ENCODE results near the gene H6PD. TPM values are rescaled to one million over a fixed set of nuclear protein-coding genes. Genes with fewer than 3 reads are reported as not detected.

Gene H6PD
- total and polyA plus RNA-seq, 2 experiments from 2014 or later, result 1.2 to 4.7 TPM

DNA sequence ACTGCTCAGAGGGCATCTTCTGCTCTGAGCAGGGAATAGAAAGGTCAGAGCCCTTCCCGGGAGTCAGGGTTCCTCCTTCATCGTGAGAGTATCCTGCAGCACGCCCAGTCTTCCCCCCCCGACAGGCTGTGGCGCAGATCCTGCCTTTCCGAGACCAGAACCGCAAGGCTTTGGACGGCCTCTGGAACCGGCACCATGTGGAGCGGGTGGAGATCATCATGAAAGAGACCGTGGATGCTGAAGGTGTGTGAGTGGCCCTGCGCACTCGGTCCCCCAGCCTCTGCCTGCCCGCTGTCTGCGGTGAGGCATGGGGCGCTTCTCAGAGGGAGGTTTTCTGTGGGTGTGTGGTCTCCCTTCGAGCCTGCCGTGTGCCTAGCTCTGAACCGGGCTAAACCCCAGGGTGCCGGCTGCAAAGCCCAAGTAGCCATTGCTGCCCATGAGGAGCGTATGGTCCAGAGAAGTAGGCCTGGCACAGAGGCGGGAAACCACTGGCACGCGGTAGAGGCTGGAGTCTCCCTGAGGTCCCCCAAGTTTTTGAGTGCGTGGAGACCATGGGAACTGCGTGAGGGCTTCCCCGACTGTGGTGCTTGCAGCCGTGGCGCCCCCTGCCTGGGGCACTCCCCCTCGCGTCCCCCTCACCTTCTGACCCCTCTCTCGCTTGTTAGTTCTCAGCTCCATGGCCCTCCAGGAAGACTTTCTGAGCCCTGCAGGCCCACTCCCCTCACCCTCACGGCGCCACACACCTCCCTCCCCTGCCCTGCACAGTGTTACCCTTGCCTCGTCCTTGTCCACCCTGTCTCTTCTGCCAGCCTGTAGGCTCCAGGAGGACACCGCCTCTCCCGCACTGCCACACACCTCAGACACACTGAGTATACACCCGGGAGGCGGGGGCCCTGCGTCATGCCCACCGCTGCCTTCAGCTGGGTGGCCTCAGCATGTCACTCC lies 12.5 kb downstream of the H6PD start:
- no peak overlapping the region for H3K4me3 Mint-ChIP-seq
- no peaks in the 10 kb centered on the region for H3K27me3 ChIP-seq (ENCODE audit: insufficient read depth)
- no peaks in the 10 kb centered on the region; the same call in 2 of the 3 replicates for H3K36me3 Mint-ChIP-seq (ENCODE audit: low read depth)
- H3K36me3 ChIP-seq (ENCODE audit: insufficient read depth), result no peaks in the 10 kb centered on the region
- TF ChIP-seq, protein P1, sequence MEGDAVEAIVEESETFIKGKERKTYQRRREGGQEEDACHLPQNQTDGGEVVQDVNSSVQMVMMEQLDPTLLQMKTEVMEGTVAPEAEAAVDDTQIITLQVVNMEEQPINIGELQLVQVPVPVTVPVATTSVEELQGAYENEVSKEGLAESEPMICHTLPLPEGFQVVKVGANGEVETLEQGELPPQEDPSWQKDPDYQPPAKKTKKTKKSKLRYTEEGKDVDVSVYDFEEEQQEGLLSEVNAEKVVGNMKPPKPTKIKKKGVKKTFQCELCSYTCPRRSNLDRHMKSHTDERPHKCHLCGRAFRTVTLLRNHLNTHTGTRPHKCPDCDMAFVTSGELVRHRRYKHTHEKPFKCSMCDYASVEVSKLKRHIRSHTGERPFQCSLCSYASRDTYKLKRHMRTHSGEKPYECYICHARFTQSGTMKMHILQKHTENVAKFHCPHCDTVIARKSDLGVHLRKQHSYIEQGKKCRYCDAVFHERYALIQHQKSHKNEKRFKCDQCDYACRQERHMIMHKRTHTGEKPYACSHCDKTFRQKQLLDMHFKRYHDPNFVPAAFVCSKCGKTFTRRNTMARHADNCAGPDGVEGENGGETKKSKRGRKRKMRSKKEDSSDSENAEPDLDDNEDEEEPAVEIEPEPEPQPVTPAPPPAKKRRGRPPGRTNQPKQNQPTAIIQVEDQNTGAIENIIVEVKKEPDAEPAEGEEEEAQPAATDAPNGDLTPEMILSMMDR (conservative IDR thresholded peaks at IDR 0.05; ENCODE audit: low read depth in 2 of 2), result peak; percentile 45 to 62
- TF ChIP-seq ZNF114 (CRISPR knock-in tag; IDR thresholded peaks at IDR 0.05) (no peak), ZNF331 (CRISPR knock-in tag; IDR thresholded peaks at IDR 0.05; ENCODE audit: low read depth) (no peak)
- no peaks in the 10 kb centered on the region for H3K9me2 ChIP-seq (ENCODE audit: insufficient read depth)
- no peaks in the 10 kb centered on the region for H3K79me2 ChIP-seq (replicated peaks; ENCODE audit: insufficient read depth)
- peaks cover 17% of the 10 kb centered on the region for H3K27me3 Mint-ChIP-seq (ENCODE audit: insufficient read depth, low read depth, poor library complexity)
- peaks cover 12% of the 10 kb centered on the region for H3K4me1 ChIP-seq (ENCODE audit: insufficient read depth)
- H3K4me2 ChIP-seq, result no peak overlapping the region
- peaks cover 42% of the 10 kb centered on the region for H3K4me1 Mint-ChIP-seq
- no peaks in the 10 kb centered on the region for H3K9me3 Mint-ChIP-seq
- H3F3A ChIP-seq (replicated peaks; ENCODE audit: low read depth), result no peaks in the 10 kb centered on the region
- H4K20me1 ChIP-seq (replicated peaks; ENCODE audit: insufficient read depth), result no peaks in the 10 kb centered on the region
- no peak overlapping the region for H3K27ac Mint-ChIP-seq
- no peak overlapping the region for H3K4me3 ChIP-seq
- ATAC-seq, result peak; percentile 18
- H2AFZ ChIP-seq, result no peak overlapping the region
- peak; percentile 61 for DNase-seq (ENCODE audit: low spot score)
- H3K27ac ChIP-seq (ENCODE audit: low read depth), result no peak overlapping the region

DNA sequence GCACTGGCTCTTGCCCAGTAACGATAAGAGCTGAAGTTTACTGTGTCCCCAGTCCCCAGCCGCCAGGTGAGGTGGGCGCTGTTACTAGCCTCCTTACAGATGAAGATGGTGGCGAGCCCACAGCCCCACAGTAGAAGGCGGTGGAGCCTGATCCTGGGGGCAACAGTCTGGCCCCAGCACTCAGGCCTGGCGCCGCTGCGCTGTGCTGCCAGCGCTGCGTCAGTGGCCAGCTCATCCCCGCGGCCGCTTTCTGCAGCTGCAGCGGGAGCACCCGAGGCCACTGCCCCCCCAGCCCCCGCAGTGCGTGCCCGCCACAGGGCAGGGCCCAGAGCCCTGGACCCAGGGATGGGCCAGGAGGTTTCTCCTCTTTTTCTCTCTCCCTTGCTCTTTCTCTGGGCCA lies 13.3 kb downstream of the H6PD start:
- Histone ChIP-seq H3K79me2 (replicated peaks; ENCODE audit: insufficient read depth) (no peaks in the 10 kb centered on the region), H3K4me1 (ENCODE audit: insufficient read depth) (peaks cover 20% of the 10 kb centered on the region), H3K4me2 (no peak overlapping the region), H2AFZ (no peak overlapping the region), H3K36me3 (ENCODE audit: insufficient read depth) (no peaks in the 10 kb centered on the region), H3K27me3 (ENCODE audit: insufficient read depth) (no peaks in the 10 kb centered on the region), H4K20me1 (replicated peaks; ENCODE audit: insufficient read depth) (no peaks in the 10 kb centered on the region), H3K27ac (ENCODE audit: low read depth) (no peak overlapping the region), H3K4me3 (no peak overlapping the region), H3K9me2 (ENCODE audit: insufficient read depth) (no peaks in the 10 kb centered on the region), H3F3A (replicated peaks; ENCODE audit: low read depth) (no peaks in the 10 kb centered on the region)
- Mint-ChIP-seq H3K4me1 (peaks cover 44% of the 10 kb centered on the region), H3K9me3 (no peaks in the 10 kb centered on the region), H3K4me3 (no peak overlapping the region), H3K36me3 (ENCODE audit: low read depth) (no peaks in the 10 kb centered on the region; the same call in 2 of the 3 replicates), H3K27ac (peak overlapping the region; percentile 30; the same call in 1 of the 2 replicates), H3K27me3 (ENCODE audit: insufficient read depth, low read depth, poor library complexity) (peaks cover 19% of the 10 kb centered on the region)
- DNase-seq (ENCODE audit: low spot score) (no peak), ATAC-seq (no peak)
- TF ChIP-seq NANOG (IDR thresholded peaks at IDR 0.05; ENCODE audit: borderline replicate concordance) (no peak), ZNF114 (CRISPR knock-in tag; IDR thresholded peaks at IDR 0.05) (no peak), POLR2AphosphoS5 (IDR thresholded peaks at IDR 0.05; ENCODE audit: low read depth) (no peak), ZNF331 (CRISPR knock-in tag; IDR thresholded peaks at IDR 0.05; ENCODE audit: low read depth) (no peak), STAT1 (IDR thresholded peaks at IDR 0.05; ENCODE audit: unreplicated experiment) (no peak), JUNB (IDR thresholded peaks at IDR 0.05; ENCODE audit: unreplicated experiment) (no peak)
- TF ChIP-seq, protein P2, sequence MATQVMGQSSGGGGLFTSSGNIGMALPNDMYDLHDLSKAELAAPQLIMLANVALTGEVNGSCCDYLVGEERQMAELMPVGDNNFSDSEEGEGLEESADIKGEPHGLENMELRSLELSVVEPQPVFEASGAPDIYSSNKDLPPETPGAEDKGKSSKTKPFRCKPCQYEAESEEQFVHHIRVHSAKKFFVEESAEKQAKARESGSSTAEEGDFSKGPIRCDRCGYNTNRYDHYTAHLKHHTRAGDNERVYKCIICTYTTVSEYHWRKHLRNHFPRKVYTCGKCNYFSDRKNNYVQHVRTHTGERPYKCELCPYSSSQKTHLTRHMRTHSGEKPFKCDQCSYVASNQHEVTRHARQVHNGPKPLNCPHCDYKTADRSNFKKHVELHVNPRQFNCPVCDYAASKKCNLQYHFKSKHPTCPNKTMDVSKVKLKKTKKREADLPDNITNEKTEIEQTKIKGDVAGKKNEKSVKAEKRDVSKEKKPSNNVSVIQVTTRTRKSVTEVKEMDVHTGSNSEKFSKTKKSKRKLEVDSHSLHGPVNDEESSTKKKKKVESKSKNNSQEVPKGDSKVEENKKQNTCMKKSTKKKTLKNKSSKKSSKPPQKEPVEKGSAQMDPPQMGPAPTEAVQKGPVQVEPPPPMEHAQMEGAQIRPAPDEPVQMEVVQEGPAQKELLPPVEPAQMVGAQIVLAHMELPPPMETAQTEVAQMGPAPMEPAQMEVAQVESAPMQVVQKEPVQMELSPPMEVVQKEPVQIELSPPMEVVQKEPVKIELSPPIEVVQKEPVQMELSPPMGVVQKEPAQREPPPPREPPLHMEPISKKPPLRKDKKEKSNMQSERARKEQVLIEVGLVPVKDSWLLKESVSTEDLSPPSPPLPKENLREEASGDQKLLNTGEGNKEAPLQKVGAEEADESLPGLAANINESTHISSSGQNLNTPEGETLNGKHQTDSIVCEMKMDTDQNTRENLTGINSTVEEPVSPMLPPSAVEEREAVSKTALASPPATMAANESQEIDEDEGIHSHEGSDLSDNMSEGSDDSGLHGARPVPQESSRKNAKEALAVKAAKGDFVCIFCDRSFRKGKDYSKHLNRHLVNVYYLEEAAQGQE (IDR thresholded peaks at IDR 0.05; ENCODE audit: unreplicated experiment), result no peak
- TF ChIP-seq, protein P3, sequence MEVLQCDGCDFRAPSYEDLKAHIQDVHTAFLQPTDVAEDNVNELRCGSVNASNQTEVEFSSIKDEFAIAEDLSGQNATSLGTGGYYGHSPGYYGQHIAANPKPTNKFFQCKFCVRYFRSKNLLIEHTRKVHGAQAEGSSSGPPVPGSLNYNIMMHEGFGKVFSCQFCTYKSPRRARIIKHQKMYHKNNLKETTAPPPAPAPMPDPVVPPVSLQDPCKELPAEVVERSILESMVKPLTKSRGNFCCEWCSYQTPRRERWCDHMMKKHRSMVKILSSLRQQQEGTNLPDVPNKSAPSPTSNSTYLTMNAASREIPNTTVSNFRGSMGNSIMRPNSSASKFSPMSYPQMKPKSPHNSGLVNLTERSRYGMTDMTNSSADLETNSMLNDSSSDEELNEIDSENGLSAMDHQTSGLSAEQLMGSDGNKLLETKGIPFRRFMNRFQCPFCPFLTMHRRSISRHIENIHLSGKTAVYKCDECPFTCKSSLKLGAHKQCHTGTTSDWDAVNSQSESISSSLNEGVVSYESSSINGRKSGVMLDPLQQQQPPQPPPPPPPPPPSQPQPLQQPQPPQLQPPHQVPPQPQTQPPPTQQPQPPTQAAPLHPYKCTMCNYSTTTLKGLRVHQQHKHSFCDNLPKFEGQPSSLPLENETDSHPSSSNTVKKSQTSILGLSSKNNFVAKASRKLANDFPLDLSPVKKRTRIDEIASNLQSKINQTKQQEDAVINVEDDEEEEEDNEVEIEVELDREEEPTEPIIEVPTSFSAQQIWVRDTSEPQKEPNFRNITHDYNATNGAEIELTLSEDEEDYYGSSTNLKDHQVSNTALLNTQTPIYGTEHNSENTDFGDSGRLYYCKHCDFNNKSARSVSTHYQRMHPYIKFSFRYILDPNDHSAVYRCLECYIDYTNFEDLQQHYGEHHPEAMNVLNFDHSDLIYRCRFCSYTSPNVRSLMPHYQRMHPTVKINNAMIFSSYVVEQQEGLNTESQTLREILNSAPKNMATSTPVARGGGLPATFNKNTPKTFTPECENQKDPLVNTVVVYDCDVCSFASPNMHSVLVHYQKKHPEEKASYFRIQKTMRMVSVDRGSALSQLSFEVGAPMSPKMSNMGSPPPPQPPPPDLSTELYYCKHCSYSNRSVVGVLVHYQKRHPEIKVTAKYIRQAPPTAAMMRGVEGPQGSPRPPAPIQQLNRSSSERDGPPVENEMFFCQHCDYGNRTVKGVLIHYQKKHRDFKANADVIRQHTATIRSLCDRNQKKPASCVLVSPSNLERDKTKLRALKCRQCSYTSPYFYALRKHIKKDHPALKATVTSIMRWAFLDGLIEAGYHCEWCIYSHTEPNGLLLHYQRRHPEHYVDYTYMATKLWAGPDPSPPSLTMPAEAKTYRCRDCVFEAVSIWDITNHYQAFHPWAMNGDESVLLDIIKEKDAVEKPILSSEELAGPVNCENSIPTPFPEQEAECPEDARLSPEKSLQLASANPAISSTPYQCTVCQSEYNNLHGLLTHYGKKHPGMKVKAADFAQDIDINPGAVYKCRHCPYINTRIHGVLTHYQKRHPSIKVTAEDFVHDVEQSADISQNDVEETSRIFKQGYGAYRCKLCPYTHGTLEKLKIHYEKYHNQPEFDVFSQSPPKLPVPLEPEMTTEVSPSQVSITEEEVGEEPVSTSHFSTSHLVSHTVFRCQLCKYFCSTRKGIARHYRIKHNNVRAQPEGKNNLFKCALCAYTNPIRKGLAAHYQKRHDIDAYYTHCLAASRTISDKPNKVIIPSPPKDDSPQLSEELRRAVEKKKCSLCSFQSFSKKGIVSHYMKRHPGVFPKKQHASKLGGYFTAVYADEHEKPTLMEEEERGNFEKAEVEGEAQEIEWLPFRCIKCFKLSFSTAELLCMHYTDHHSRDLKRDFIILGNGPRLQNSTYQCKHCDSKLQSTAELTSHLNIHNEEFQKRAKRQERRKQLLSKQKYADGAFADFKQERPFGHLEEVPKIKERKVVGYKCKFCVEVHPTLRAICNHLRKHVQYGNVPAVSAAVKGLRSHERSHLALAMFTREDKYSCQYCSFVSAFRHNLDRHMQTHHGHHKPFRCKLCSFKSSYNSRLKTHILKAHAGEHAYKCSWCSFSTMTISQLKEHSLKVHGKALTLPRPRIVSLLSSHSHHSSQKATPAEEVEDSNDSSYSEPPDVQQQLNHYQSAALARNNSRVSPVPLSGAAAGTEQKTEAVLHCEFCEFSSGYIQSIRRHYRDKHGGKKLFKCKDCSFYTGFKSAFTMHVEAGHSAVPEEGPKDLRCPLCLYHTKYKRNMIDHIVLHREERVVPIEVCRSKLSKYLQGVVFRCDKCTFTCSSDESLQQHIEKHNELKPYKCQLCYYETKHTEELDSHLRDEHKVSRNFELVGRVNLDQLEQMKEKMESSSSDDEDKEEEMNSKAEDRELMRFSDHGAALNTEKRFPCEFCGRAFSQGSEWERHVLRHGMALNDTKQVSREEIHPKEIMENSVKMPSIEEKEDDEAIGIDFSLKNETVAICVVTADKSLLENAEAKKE (CRISPR knock-in tag; IDR thresholded peaks at IDR 0.05), result no peak
